Rectal smooth muscle tissue (tissue), 1 donor: ENCODE data around the gene ZNF394.
A peak's percentile ranks its signal among the peaks of the same experiment; 100 is the strongest.
"Not testable (repeated sequence)": the region's sequence is repeated elsewhere in the genome, so short reads cannot be mapped to it uniquely, and the experiment has no call there.

ENCODE experiments used
- H3K27ac ChIP-seq: one replicate; pipeline ENCODE4 v1.7.0; 2013; ENCODE audit warnings: low read depth, low read length, inconsistent platforms
- H3K27me3 ChIP-seq: one replicate; pipeline ENCODE4 v1.7.0; 2013; ENCODE audit warnings: low read length; ENCODE audit not compliant: control insufficient read depth, insufficient read depth
- H3K36me3 ChIP-seq: one replicate; pipeline ENCODE4 v1.7.0; 2013; ENCODE audit warnings: low read length; ENCODE audit not compliant: control insufficient read depth, insufficient read depth
- H3K4me1 ChIP-seq: one replicate; pipeline ENCODE4 v1.7.0; 2013; ENCODE audit warnings: low read length; ENCODE audit not compliant: control insufficient read depth, insufficient read depth
- H3K4me3 ChIP-seq: one replicate; pipeline ENCODE4 v1.7.0; 2013; ENCODE audit warnings: low read length
- H3K9ac ChIP-seq: one replicate; pipeline ENCODE4 v1.7.0; 2013; ENCODE audit warnings: low read length

ZNF394 gene

DNA sequence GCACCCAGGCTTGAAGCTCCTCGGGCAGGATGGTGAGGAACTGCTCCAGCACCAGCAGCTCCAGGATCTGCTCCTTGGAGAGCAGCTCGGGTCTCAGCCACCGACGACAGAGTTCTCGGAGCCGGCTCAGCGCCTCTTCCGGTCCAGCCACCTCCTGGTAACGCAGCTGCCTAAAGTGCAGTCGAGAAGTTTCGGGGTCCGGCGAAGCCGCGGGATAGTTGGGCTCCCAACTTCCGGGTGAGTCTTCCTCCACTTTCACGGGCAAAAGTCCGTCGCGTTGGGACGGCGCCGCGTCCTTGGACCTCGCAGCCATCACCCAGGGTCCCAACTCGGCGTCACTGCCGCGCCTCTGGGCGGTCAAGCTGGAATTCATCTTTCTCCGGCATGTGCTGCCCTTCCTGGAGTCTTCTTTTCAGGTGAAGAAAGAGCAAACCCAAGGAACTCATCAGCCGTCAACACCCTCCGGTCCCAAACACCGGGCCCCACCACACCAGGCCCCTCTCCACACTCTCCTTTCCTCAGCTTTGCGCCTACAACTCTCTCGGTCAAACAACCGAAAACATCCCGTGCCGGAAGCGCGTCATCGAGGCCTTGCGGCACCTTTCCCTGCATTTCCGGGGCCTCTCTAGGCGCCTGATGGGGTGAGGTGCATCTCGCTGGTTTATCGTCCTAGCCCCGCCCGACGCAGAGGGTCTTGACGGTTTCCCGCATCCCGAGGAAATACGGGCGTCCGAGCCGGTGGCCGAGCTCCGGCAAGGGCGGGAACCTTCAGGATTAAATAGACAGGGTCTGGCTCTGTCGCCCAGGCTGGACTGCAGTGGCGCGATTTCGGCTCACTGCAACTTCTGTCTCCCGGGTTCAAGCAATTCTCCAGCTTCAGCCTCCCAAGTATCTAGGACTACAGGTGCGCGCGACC is at the start of gene ZNF394:
Gene ZNF394, minus strand, starts transcription at position 561 of the 916 bp plus-strand sequence. Its CDS starts 188 bp downstream, at position 373.
- H3K27me3 ChIP-seq: no peaks in the 10 kb centered on the region
- H3K4me3 ChIP-seq: peak within 1 kb of the TSS; percentile 100
- peak within 1 kb of the TSS; percentile 94 for H3K9ac ChIP-seq
- peaks cover 3% of the 10 kb centered on the region for H3K36me3 ChIP-seq
- peaks cover 9% of the 10 kb centered on the region for H3K4me1 ChIP-seq
- peak within 1 kb of the TSS; percentile 94 for H3K27ac ChIP-seq

DNA sequence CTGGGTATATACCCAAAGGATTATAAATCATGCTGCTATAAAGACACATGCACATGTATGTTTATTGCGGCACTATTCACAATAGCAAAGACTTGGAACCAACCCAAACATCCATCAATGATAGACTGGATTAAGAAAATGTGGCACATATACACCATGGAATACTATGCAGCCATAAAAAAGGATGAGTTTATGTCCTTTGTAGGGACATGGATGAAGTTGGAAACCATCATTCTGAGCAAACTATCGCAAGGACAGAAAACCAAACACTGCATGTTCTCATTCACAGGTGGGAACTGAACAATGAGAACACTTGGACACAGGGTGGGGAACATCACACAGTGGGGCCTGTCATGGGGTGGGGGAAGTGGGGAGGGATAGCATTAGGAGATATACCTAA is 49.5 kb upstream of the ZNF394 start:
- H3K27me3 ChIP-seq, H3K9ac ChIP-seq, H3K4me1 ChIP-seq, H3K36me3 ChIP-seq, H3K27ac ChIP-seq, H3K4me3 ChIP-seq: not testable (repeated sequence)

DNA sequence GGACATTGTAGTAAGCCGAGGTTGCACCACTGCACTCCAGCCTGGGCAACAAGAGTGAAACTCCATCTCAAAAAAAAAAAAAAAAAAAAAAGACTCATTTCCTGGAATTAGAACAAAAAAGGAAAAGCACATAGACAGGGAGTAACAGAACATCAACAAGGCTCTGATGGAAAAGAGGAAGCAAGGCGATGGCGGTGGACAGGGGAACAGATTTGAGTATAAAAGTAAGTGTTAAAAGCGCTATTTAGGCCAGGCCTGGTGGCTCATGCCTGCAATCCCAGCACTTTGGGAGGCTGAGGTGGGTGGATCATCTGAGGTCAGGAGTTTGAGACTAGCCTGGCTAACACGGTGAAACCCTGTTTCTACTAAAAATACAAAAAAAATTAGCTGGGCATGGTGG is 45.2 kb upstream of the ZNF394 start:
- not testable (repeated sequence) for H3K4me1 ChIP-seq, H3K27ac ChIP-seq, H3K36me3 ChIP-seq, H3K9ac ChIP-seq, H3K27me3 ChIP-seq, H3K4me3 ChIP-seq

DNA sequence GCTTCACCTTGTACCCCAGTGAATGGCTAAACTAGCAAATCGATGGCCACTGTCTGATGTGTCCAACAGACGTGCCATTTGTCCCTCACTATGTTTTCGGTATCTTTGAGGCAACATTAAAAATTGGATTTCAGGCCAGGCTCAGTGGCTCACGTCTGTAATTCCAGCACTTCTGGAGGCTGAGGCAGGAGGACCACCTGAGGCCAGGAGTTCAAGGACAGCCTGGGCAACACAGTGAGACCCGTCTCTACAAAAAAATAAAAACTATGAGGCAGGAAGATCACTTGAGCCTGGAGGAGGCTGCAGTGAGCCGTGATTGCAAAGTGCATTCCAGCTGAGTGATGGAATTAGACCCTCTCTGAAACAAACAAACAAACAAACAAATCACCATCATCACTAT is 43.8 kb upstream of the ZNF394 start:
- H3K4me1 ChIP-seq: no peaks in the 10 kb centered on the region
- H3K27me3 ChIP-seq: no peaks in the 10 kb centered on the region
- no peak overlapping the region for H3K27ac ChIP-seq
- peaks cover 7% of the 10 kb centered on the region for H3K36me3 ChIP-seq
- H3K4me3 ChIP-seq: no peak overlapping the region
- no peak overlapping the region for H3K9ac ChIP-seq

DNA sequence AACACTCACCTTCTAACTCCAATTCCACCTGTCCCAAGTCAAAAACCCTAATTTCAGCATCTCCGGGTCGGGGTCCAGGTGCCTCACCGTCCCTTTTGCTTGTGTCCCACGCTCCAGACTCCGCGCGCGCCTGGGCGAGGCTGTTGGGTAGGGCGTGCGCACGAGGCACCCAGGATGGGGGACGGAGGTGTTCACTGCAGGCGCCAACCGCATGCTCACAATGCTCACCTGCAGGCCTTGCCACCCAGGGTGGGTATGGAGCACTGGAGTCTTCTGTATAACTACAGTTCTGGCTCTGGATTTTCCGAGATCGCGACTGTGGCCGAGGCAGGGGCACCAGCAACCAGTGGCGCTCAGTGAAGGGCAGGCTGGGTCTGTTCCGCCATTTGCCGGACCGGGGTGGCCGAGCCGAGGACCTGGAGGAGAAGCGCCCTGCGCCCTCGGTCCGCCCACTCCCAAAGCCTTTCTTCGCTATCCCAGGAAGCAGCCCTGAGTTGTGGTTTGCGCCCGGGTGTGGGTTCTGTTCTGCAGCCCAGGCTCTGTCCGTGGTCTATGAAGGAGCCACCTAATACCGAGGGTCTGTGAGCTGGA is 43.1 kb upstream of the ZNF394 start:
- Histone ChIP-seq H3K4me3 (no peak overlapping the region), H3K4me1 (no peaks in the 10 kb centered on the region), H3K9ac (no peak overlapping the region), H3K36me3 (peaks cover 3% of the 10 kb centered on the region), H3K27ac (no peak overlapping the region), H3K27me3 (no peaks in the 10 kb centered on the region)

DNA sequence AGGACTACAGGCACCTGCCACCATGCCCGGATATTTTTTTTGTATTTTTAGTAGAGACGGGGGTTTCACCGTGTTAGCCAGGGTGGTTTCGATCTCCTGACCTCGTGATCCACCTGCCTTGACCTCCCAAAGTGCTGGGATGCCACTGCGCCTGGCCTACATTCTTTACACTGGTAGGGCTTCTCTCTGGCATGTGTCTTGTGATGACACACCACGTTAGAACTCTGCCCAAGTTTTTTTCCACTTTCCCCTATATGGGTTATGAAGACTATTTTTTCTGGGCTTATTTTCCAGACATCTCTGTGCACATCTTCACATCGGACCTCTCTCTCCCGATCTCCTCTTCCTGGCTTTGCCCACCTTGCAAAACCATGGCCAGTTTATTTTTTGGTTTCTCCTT is 41.1 kb upstream of the ZNF394 start:
- no peaks in the 10 kb centered on the region for H3K27me3 ChIP-seq
- H3K27ac ChIP-seq: no peak overlapping the region
- H3K4me3 ChIP-seq: no peak overlapping the region
- H3K36me3 ChIP-seq: no peaks in the 10 kb centered on the region
- no peaks in the 10 kb centered on the region for H3K4me1 ChIP-seq
- H3K9ac ChIP-seq: no peak overlapping the region

DNA sequence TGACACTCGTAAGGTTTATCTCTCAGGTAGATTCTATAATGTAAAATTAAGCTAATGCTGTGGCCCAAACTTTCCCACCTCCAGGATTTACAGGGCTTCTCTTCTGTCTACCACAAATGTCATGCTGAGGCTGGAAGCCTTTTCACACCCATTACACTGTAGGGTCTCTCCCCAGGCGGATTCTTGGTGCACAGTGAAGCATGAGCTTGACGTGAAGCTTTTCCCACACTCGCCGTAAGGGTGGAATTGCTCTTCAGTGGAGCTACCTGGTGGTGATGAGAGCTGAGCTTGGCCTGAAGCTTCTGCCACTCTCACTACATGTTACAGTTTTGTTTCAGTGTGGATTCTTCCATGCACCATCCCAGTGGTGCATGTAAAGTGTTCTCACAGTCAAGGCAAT is 40.5 kb upstream of the ZNF394 start:
- Histone ChIP-seq H3K4me3 (no peak overlapping the region), H3K4me1 (no peaks in the 10 kb centered on the region), H3K27me3 (no peaks in the 10 kb centered on the region), H3K27ac (no peak overlapping the region), H3K36me3 (no peaks in the 10 kb centered on the region), H3K9ac (no peak overlapping the region)

DNA sequence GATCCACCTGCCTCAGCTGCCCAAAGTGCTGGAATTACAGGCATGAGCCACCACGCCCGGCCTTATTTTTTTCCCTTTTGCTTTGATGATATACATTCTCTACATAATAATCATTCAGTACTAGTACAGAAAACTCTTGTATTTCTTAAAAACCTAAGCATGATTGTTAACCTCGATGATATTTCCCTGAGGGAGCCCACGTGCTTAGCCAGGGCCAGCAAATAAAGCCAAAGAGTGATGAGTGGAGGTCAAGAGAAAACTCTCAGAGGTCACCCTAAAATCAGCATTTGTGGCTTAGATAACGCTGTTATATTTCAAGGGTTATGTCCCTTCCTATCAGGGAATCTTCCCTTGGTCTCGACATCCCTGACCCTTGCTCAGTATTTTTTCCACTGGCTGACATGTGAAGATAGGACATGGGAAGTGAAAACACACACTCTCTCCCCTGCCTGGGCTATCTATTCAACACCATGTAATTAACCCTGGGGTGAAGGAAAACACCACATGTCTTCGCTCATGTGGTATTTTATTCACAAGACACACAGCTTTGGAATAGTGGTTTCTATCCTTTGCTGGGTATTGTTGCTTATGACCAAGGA is 39.2 kb upstream of the ZNF394 start:
- H3K36me3 ChIP-seq: no peaks in the 10 kb centered on the region
- no peaks in the 10 kb centered on the region for H3K4me1 ChIP-seq
- no peaks in the 10 kb centered on the region for H3K27me3 ChIP-seq
- no peak overlapping the region for H3K9ac ChIP-seq
- H3K4me3 ChIP-seq: no peak overlapping the region
- no peak overlapping the region for H3K27ac ChIP-seq

DNA sequence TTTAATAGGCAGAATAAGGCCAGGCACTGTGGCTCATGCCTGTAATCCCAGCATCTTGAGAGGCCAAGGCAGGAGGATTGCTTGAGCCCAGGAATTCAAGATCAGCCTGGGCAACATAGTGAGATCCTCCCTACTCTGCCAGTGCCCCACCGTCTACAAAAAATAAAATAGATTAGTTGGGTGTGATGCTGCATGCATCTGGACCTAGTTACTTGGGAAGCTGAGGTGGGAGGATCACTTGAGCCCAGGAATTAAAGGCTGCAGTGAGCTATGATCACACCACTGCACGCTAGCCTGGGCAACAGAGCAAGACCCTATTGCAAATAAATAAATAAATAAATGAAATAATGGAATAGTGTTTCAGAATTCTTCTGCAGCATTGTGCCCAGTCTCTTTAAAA is 35.6 kb upstream of the ZNF394 start:
- Histone ChIP-seq H3K4me3 (no peak overlapping the region), H3K36me3 (peaks cover 9% of the 10 kb centered on the region), H3K9ac (no peak overlapping the region), H3K27ac (no peak overlapping the region), H3K4me1 (no peaks in the 10 kb centered on the region), H3K27me3 (no peaks in the 10 kb centered on the region)

DNA sequence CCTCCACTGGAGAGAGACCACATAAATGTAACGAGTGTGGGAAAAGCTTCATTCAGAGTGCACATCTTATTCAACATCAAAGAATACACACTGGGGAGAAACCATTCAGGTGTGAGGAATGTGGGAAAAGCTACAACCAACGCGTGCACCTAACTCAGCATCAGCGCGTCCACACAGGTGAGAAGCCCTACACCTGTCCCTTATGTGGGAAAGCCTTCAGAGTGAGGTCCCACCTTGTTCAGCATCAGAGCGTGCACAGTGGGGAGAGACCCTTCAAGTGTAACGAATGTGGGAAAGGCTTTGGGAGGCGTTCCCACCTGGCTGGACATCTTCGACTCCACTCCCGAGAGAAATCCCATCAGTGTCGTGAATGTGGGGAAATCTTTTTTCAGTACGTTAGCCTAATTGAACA is 31.3 kb upstream of the ZNF394 start:
- Histone ChIP-seq H3K9ac (no peak overlapping the region), H3K36me3 (peaks cover 19% of the 10 kb centered on the region), H3K27ac (no peak overlapping the region), H3K4me1 (no peaks in the 10 kb centered on the region), H3K4me3 (no peak overlapping the region), H3K27me3 (no peaks in the 10 kb centered on the region)

DNA sequence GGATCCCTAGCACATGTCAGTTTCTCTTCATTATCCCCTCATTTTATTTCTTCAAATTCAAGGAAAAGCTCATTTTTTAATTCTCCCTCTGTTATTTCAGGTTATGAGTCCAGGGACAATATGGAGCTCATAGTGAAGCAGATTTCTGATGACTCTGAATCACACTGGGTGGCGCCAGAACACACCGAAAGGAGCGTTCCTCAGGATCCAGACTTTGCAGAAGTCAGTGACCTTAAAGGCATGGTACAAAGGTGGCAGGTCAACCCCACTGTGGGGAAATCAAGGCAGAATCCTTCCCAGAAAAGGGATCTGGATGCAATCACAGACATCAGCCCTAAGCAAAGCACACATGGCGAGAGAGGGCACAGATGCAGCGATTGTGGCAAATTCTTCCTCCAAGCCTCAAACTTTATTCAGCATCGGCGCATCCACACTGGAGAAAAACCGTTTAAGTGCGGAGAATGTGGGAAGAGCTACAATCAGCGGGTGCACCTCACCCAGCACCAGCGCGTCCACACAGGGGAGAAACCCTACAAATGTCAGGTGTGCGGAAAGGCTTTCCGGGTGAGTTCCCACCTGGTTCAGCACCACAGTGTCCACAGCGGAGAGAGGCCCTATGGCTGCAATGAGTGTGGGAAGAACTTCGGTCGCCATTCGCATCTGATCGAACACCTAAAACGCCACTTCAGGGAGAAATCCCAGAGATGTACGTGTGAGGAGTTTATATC is 25.8 kb upstream of the ZNF394 start:
- Histone ChIP-seq H3K9ac (no peak overlapping the region), H3K36me3 (peaks cover 17% of the 10 kb centered on the region), H3K4me3 (no peak overlapping the region), H3K27ac (no peak overlapping the region), H3K4me1 (no peaks in the 10 kb centered on the region), H3K27me3 (no peaks in the 10 kb centered on the region)

DNA sequence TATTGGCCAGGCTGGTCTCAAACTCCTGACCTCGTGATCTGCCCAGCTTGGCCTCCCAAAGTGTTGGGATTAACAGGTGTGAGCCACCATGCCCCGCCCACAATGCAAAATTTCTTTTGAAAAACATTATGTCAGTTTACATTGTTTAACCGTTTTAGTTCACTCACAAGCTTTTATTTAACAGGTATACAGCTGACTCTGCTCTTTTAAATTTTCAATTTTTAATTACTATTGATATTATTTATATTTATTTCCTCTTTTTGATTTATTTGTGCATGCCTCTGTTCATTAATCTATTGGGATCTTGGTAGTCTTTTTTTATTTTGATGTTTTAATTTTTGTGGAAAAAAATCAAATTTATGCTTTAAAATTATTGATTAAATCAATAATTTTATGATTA is 21.3 kb upstream of the ZNF394 start:
- H3K4me3 ChIP-seq: no peak overlapping the region
- H3K36me3 ChIP-seq: peaks cover 13% of the 10 kb centered on the region
- H3K9ac ChIP-seq: no peak overlapping the region
- no peak overlapping the region for H3K27ac ChIP-seq
- no peaks in the 10 kb centered on the region for H3K4me1 ChIP-seq
- no peaks in the 10 kb centered on the region for H3K27me3 ChIP-seq
